ENCODE measurements around the gene B4GALNT4. TPM values are rescaled to one million over a fixed set of nuclear protein-coding genes. Genes with fewer than 3 reads are reported as not detected.
A peak's percentile ranks its signal among the peaks of the same experiment; 100 is the strongest.

B4GALNT4 gene
- total and polyA plus RNA-seq, 2 of the 13 experiments (the other 11 are each of a cell fraction or from before 2014, with no cell fraction given), result 30.5 to 50.1 TPM

- TF ChIP-seq ZNF687 (CRISPR knock-in tag; IDR thresholded peaks at IDR 0.05) (peak; percentile 62), SP4 (CRISPR knock-in tag; IDR thresholded peaks at IDR 0.05) (peak; percentile 61), ZNF260 (CRISPR knock-in tag; IDR thresholded peaks at IDR 0.05; ENCODE audit: borderline replicate concordance, low read depth) (no peak), NR2F1 (CRISPR knock-in tag; IDR thresholded peaks at IDR 0.05) (no peak), FOXK2 (IDR thresholded peaks at IDR 0.05) (no peak), PREB (CRISPR knock-in tag; IDR thresholded peaks at IDR 0.05) (no peak), ZNF407 (CRISPR knock-in tag; IDR thresholded peaks at IDR 0.05; ENCODE audit: not compliant biosample characterization) (peak; percentile 44), ZNF274 (CRISPR knock-in tag; IDR thresholded peaks at IDR 0.05) (no peak), ZNF350 (CRISPR knock-in tag; IDR thresholded peaks at IDR 0.05; ENCODE audit: borderline replicate concordance, low read depth) (no peak)
These were observed 624 bp upstream of the B4GALNT4 start (continued) for GRCh38 chr11:368414-369335.
